PFSK-1 (cell line): Measurements from ENCODE around the gene GLIS1.

ENCODE experiments used
- FOXP2 ChIP-seq: optimal IDR thresholded peaks from 2 replicates; pipeline ENCODE3; 2011; ENCODE audit warnings: borderline replicate concordance, control low read depth, inconsistent platforms; ENCODE audit not compliant: insufficient read depth; ENCODE audit errors: extremely low read length, extremely low read depth
- POLR2AphosphoS5 ChIP-seq: IDR thresholded peaks from 2 replicates; pipeline ENCODE4 v1.6.1; 2012; ENCODE audit warnings: low read depth, mild to moderate bottlenecking, control low read depth, low read length, moderate library complexity
- SIN3A ChIP-seq: IDR thresholded peaks from 2 replicates; pipeline ENCODE4 v1.6.1; 2012; ENCODE audit warnings: mild to moderate bottlenecking, low read length, moderate library complexity, borderline replicate concordance; ENCODE audit not compliant: insufficient read depth
- TAF1 ChIP-seq: IDR thresholded peaks from 2 replicates; pipeline ENCODE4 v1.6.1; 2012; ENCODE audit warnings: low read length, control low read depth, borderline replicate concordance; ENCODE audit not compliant: insufficient read depth
- TF ChIP-seq, protein P1 (sequence below), 2 experiments: IDR thresholded peaks; 2 replicates each; pipeline versions ENCODE4 v1.6.1 to v1.8.0; 2011 to 2012; ENCODE audit warnings: low read depth in 2 of 2, low read length in 2 of 2, control low read depth in 1 of 2, inconsistent platforms in 1 of 2, mild to moderate bottlenecking in 1 of 2, moderate library complexity in 1 of 2; ENCODE audit not compliant: insufficient read depth in 1 of 2

Gene GLIS1

DNA sequence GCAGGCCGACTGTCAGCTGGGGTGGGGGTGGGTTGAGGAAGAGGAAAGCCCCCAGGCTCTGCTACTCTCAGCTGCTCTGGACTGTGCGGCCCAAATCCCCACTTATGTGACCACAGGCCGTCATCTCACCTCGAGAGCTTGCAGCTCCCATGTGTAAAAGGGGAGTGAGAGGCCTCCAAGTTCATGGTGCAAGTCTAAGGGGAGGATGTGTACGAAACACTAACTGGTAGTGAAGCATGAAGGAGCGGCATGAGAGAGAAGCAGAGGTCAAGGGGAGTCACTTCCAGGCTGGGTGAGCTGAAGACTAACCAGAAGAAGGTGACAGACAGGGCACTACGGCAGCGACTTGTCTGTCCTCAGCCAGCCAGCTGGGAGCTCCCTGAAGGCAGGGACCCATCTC lies 43.8 kb downstream of the GLIS1 start:
- TF ChIP-seq SIN3A (no peak), FOXP2 (no peak), POLR2AphosphoS5 (no peak), TAF1 (no peak)
- TF ChIP-seq, protein P1, sequence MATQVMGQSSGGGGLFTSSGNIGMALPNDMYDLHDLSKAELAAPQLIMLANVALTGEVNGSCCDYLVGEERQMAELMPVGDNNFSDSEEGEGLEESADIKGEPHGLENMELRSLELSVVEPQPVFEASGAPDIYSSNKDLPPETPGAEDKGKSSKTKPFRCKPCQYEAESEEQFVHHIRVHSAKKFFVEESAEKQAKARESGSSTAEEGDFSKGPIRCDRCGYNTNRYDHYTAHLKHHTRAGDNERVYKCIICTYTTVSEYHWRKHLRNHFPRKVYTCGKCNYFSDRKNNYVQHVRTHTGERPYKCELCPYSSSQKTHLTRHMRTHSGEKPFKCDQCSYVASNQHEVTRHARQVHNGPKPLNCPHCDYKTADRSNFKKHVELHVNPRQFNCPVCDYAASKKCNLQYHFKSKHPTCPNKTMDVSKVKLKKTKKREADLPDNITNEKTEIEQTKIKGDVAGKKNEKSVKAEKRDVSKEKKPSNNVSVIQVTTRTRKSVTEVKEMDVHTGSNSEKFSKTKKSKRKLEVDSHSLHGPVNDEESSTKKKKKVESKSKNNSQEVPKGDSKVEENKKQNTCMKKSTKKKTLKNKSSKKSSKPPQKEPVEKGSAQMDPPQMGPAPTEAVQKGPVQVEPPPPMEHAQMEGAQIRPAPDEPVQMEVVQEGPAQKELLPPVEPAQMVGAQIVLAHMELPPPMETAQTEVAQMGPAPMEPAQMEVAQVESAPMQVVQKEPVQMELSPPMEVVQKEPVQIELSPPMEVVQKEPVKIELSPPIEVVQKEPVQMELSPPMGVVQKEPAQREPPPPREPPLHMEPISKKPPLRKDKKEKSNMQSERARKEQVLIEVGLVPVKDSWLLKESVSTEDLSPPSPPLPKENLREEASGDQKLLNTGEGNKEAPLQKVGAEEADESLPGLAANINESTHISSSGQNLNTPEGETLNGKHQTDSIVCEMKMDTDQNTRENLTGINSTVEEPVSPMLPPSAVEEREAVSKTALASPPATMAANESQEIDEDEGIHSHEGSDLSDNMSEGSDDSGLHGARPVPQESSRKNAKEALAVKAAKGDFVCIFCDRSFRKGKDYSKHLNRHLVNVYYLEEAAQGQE (IDR thresholded peaks at IDR 0.05; ENCODE audit: insufficient read depth in 1 of 2, low read depth in 2 of 2, low read length in 2 of 2) = no peak

DNA sequence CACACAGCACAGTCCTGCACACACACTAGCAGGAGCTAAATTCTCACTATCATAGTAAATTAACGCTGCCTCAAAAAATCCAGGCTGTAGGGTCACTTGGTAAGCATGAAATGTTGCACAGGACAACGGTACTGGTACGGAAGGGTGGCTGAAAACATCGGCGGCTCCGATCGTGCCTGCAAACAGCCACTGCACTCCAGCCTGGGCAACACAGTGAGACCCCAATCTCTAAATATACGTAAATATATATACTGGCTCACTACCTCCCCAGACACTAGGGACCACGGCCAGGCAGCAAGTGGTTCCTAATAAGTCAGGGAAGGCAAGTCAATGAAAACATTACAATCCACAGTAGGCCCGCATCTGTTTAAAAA lies 44.3 kb downstream of the GLIS1 start:
- TF ChIP-seq SIN3A (no peak), POLR2AphosphoS5 (no peak)

DNA sequence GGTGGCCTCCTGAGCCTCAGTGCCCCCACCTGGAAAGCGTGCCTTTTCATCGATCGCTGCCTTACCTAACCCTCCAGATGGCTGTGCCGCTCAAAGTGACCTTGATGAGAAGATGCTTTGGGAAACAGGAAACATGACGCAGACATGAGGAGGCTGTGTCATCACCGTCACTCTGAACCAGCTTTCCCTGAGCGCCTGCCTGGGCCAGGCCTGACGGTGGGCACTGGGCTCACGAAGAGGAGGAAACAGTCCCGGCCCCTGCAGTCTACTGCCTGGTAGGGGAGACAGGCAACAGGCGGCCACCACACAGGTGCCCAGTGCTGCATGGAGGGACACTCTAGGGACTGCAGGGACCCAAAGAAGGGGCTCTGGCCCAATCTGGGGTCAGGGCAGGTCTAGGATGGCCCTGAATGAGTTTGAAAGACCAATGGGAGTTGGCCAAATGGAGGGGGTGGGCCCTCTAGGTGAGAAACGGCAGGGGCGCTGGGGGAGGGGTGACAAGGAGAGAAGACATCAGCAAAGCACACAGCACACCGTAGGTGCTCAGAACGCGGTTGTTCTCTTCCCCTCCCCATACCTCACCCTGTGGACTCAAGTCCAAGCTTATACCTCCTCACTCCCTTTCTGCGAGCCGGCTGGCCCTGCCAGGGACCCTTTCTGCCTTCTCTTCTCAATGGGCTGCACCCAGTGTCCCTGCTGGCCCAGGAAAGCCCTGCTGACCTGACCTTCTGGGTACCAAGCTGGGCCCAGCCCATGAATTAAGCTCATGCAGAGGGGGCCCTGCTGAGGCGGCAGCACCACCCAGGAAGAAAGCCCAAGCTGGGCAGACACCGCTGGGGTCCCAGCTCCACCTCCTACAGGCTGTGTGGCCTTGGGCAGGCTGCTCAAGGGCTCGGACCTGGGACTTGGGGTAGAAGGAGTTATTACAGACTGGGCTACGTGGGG lies 44.9 kb downstream of the GLIS1 start:
- TF ChIP-seq SIN3A = no peak

DNA sequence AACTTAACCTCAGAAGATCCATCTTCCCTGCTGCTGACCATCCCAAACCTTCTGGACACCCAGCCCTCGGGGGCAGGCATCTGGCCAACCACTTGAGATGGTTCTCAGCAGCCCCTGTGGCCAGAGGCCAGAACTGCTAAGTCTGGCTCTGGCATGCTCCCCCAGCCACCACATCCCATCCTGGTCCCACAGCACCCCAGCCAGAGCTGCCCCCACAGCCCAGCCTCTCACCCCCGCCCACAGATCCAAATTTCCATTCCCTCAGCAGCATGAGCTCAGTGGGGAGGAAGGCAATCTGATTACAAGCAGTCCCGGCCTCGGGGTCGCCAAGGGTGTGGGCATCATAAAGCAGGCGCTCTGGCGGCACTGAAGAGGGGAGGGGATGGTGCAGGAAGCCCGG lies 45.6 kb downstream of the GLIS1 start:
- no peak for TF ChIP-seq POLR2AphosphoS5
- no peak for TF ChIP-seq SIN3A
- TF ChIP-seq TAF1 = no peak

DNA sequence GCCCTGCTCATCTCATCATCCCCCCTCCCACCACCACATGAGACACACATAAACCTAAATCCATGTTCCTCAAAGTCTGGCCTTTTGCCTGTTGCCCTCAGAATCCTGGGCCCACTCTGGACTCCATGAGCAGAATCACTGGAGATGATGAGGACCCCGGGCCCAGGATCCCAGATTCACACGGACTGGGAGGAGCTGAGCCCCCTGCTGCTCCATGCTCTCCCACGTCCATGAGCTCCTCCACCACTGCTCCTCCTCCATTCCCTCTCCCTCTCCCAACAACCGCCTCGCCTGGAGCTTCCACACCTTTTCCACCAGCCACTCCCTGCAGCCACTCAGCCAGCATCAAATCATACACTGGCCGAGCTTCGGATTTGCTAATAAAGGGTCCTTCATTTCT lies 47.6 kb downstream of the GLIS1 start:
- TF ChIP-seq POLR2AphosphoS5 = no peak
- TF ChIP-seq TAF1 = no peak
- no peak for TF ChIP-seq FOXP2

DNA sequence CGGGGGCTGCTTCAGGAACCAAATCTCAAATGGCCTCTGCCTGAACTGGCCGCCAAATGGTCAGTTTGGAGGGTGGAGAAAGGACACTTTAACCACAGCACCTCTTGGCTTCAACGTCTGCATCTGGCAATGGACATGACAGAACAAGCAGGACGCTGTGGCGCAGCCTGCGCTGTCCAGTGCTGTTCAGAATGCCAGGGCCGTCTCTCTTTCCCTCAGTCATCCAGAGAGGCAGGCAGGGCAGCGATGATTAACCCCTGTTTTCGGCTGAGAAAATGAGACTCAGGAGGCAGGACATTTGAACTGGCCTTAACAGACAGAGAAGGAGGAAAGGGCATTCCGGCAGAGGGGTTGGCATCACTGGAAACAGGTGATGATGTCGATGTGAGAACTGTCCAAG lies 48.6 kb downstream of the GLIS1 start:
- TF ChIP-seq, protein P1 (IDR thresholded peaks at IDR 0.05; ENCODE audit: insufficient read depth in 1 of 2, low read depth in 2 of 2, low read length in 2 of 2) = no peak
- TF ChIP-seq TAF1 = no peak
- no peak for TF ChIP-seq FOXP2
- no peak for TF ChIP-seq POLR2AphosphoS5
- TF ChIP-seq SIN3A = no peak

DNA sequence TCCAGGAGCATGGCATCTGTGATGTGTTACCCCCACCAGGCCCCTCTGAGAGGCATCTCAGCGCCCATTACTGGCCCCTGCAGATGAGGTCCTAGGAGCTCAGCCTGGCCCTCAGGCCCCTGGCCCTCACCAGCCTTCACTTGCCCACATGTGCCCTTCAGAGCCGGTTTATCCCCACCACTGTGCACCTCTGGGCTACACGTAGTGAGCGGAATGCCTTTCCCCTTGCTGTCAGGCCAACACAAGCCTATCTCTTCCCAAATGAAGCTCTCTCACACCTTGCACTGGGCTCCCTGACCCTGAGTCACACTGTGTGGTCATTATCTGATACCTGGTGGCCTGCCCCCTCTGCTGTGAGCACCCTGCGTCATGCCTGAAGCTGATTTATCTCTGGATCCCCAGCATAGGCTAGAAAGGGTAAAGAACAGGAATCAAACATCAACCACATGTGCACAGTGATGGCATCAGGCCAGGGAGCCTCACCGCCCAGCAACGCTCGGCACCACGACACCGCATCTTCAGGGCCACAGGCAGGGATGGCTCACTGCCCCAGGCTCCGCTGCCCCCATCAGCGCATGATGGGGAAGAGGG lies 49.1 kb downstream of the GLIS1 start:
- TF ChIP-seq TAF1 = no peak
- TF ChIP-seq SIN3A = no peak
- TF ChIP-seq POLR2AphosphoS5 = no peak
- TF ChIP-seq, protein P1 (IDR thresholded peaks at IDR 0.05; ENCODE audit: insufficient read depth in 1 of 2, low read depth in 2 of 2, low read length in 2 of 2) = no peak
- no peak for TF ChIP-seq FOXP2
